WTC11 (cell line): ENCODE results near the gene RTF2. TPM values are rescaled to one million over a fixed set of nuclear protein-coding genes. Genes with fewer than 3 reads are reported as not detected.

ENCODE experiments used
- ATAC-seq: fragments of 200-7000 bp; cut with Tn5 transposase; 2 replicates; pipeline ENCODE4 v1.10.0; 2021; ENCODE audit warnings: mild to moderate bottlenecking, moderate library complexity
- CTCF ChIA-PET: fragments of 300-600 bp; sonication (Branson Sonifier 250); formaldehyde crosslinking; loops from one replicate; lab custom pipeline; 2021; ENCODE audit warnings: antibody characterized with exemption; lab: Charles Lee
- POLR2A ChIA-PET: fragments of 350-600 bp; sonication (Branson Sonifier 250); formaldehyde crosslinking; loops from one replicate; lab custom pipeline; 2021; ENCODE audit warnings: antibody characterized with exemption; lab: Charles Lee
- DNase-seq: peaks from one replicate; pipeline ENCODE4 v3.0.0; 2021; ENCODE audit warnings: low spot score
- H3K27ac Mint-ChIP-seq: 2 replicates; pipeline ENCODE4 v1.8.0; 2021; ENCODE audit warnings: mixed read lengths
- H3K27me3 Mint-ChIP-seq: 2 replicates; pipeline ENCODE4 v1.8.0; 2021; ENCODE audit warnings: low read depth, mild to moderate bottlenecking, moderate library complexity, mixed read lengths
- H3K36me3 Mint-ChIP-seq: 2 replicates; pipeline ENCODE4 v1.8.0; 2021; ENCODE audit warnings: mixed read lengths
- H3K4me1 Mint-ChIP-seq: 2 replicates; pipeline ENCODE4 v1.8.0; 2022; ENCODE audit warnings: mixed read lengths
- H3K4me3 Mint-ChIP-seq: 2 replicates; pipeline ENCODE4 v1.8.0; 2021; ENCODE audit warnings: mild to moderate bottlenecking, moderate library complexity, mixed read lengths
- H3K9me3 Mint-ChIP-seq: 2 replicates; pipeline ENCODE4 v1.8.0; 2021; ENCODE audit warnings: mixed read lengths
- ATF1 ChIP-seq: sonication (generic); formaldehyde crosslinking; IDR thresholded peaks from 2 replicates; pipeline ENCODE4 v1.8.1; 2023; ENCODE audit warnings: mild to moderate bottlenecking, moderate library complexity, missing genetic modification reagents
- ESRRA ChIP-seq: sonication (generic); formaldehyde crosslinking; IDR thresholded peaks from 2 replicates; pipeline ENCODE4 v1.8.1; 2022; ENCODE audit warnings: mild to moderate bottlenecking, missing genetic modification reagents, borderline replicate concordance
- FOXJ3 ChIP-seq: sonication (generic); formaldehyde crosslinking; IDR thresholded peaks from 2 replicates; pipeline ENCODE4 v1.9.0; 2021; ENCODE audit warnings: missing genetic modification reagents, mild to moderate bottlenecking, borderline replicate concordance
- FOXP4 ChIP-seq: sonication (generic); formaldehyde crosslinking; IDR thresholded peaks from 2 replicates; pipeline ENCODE4 v1.8.0; 2022; ENCODE audit warnings: mild to moderate bottlenecking, missing genetic modification reagents
- MLX ChIP-seq: sonication (generic); formaldehyde crosslinking; IDR thresholded peaks from 2 replicates; pipeline ENCODE4 v1.8.1; 2023; ENCODE audit warnings: mild to moderate bottlenecking, missing genetic modification reagents, moderate library complexity
- SMAD4 ChIP-seq: sonication (generic); formaldehyde crosslinking; IDR thresholded peaks from 2 replicates; pipeline ENCODE4 v1.8.0; 2022; ENCODE audit warnings: mild to moderate bottlenecking, missing genetic modification reagents
- USF1 ChIP-seq: sonication (generic); formaldehyde crosslinking; IDR thresholded peaks from 2 replicates; pipeline ENCODE4 v1.8.0; 2022; ENCODE audit warnings: mild to moderate bottlenecking, missing genetic modification reagents
- ZBTB43 ChIP-seq: sonication (generic); formaldehyde crosslinking; IDR thresholded peaks from 2 replicates; pipeline ENCODE4 v1.8.1; 2023; ENCODE audit warnings: mild to moderate bottlenecking, missing genetic modification reagents
- ZNF263 ChIP-seq: sonication (generic); formaldehyde crosslinking; IDR thresholded peaks from 2 replicates; pipeline ENCODE4 v1.8.1; 2022; ENCODE audit warnings: low read depth, mild to moderate bottlenecking, moderate library complexity, missing genetic modification reagents
- ZNF532 ChIP-seq: fragments of 250-450 bp; sonication (Bioruptor Pico); IDR thresholded peaks from 2 replicates; pipeline ENCODE4 v1.9.0; 2021; ENCODE audit warnings: mild to moderate bottlenecking, borderline replicate concordance
- total RNA-seq: library from RNA; stranded (reverse); gene quantifications from 3 replicates; pipeline ENCODE4 v1.2.3, GENCODE V29; 2021
- TF ChIP-seq, protein P1 (sequence below): fragments of 250-450 bp; sonication (Bioruptor Pico); IDR thresholded peaks from 2 replicates; pipeline ENCODE4 v2.1.2; 2022; ENCODE audit warnings: mild to moderate bottlenecking, moderate library complexity
- TF ChIP-seq, protein P2 (sequence below): fragments of 250-450 bp; sonication (Bioruptor Pico); IDR thresholded peaks from 2 replicates; pipeline ENCODE4 v1.8.0; 2021; ENCODE audit warnings: mild to moderate bottlenecking
- TF ChIP-seq, protein P3 (sequence below): sonication (generic); formaldehyde crosslinking; IDR thresholded peaks from 2 replicates; pipeline ENCODE4 v1.8.0; 2022; ENCODE audit warnings: mild to moderate bottlenecking, missing genetic modification reagents
- TF ChIP-seq, protein P4 (sequence below): sonication (generic); formaldehyde crosslinking; IDR thresholded peaks from 2 replicates; pipeline ENCODE4 v1.8.1; 2022; ENCODE audit warnings: low read depth, missing genetic modification reagents, borderline replicate concordance
- TF ChIP-seq, protein P5 (sequence below): fragments of 250-450 bp; sonication (Bioruptor Pico); IDR thresholded peaks from 2 replicates; pipeline ENCODE4 v1.9.0; 2021; ENCODE audit warnings: moderate library complexity, mild to moderate bottlenecking, inconsistent platforms, borderline replicate concordance

Gene RTF2
- total RNA-seq, 1 experiment from 2014 or later: 46.3 TPM

DNA sequence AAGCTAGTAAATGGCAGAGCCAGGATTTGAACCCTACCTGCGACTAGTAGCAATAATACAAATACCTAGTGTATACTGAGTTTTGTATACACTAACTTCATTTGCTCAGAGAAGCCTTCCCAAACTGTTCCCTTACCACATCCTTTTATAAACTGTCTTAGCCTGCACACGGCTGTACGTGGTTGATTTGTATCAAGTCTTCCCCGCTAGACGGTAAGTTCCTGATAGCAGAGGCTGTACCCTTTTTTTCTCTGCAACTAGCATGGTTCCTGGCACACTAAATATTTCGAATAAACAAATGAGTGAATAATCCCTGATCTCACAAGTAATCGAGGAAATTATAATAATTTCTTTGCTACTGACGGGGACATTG lies 636 bp downstream of the RTF2 start (continued):
- TF ChIP-seq ESRRA (CRISPR knock-in tag) (no peak), FOXJ3 (CRISPR knock-in tag) (no peak), SMAD4 (CRISPR knock-in tag) (no peak)
- TF ChIP-seq, protein P1, sequence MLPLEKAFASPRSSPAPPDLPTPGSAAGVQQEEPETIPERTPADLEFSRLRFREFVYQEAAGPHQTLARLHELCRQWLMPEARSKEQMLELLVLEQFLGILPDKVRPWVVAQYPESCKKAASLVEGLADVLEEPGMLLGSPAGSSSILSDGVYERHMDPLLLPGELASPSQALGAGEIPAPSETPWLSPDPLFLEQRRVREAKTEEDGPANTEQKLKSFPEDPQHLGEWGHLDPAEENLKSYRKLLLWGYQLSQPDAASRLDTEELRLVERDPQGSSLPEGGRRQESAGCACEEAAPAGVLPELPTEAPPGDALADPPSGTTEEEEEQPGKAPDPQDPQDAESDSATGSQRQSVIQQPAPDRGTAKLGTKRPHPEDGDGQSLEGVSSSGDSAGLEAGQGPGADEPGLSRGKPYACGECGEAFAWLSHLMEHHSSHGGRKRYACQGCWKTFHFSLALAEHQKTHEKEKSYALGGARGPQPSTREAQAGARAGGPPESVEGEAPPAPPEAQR (CRISPR knock-in tag): no peak
- TF ChIP-seq, all 79 proteins: peak for 0

DNA sequence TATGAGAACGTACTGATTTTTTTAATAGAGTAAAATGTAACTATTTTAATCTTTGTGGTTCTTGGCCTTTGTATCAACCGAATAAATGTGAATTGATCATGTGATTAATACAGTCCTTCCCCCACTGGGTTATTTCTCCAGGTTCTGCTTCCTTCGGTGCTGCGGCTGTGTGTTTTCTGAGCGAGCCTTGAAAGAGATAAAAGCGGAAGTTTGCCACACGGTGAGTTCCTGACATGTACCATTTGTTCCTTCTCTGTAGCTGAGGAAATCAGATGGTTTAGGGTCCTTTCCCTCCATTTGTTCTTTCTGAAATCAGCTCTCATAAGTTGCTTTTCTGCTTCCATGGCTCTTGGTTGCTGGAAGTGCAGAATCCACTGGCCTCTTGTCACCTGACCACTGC lies 15.5 kb downstream of the RTF2 start:
- H3K9me3 Mint-ChIP-seq: no peaks in the 10 kb centered on the region
- POLR2A ChIA-PET: no interaction called here
- CTCF ChIA-PET: no interaction called here
- peaks cover 44% of the 10 kb centered on the region for H3K36me3 Mint-ChIP-seq
- H3K4me3 Mint-ChIP-seq: no peak overlapping the region
- ATAC-seq: no peak
- H3K27ac Mint-ChIP-seq: no peak overlapping the region
- no peaks in the 10 kb centered on the region for H3K27me3 Mint-ChIP-seq
- TF ChIP-seq, protein P2, sequence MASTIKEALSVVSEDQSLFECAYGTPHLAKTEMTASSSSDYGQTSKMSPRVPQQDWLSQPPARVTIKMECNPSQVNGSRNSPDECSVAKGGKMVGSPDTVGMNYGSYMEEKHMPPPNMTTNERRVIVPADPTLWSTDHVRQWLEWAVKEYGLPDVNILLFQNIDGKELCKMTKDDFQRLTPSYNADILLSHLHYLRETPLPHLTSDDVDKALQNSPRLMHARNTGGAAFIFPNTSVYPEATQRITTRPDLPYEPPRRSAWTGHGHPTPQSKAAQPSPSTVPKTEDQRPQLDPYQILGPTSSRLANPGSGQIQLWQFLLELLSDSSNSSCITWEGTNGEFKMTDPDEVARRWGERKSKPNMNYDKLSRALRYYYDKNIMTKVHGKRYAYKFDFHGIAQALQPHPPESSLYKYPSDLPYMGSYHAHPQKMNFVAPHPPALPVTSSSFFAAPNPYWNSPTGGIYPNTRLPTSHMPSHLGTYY: no peak
- no peak for TF ChIP-seq MLX (CRISPR knock-in tag)
- TF ChIP-seq, protein P3, sequence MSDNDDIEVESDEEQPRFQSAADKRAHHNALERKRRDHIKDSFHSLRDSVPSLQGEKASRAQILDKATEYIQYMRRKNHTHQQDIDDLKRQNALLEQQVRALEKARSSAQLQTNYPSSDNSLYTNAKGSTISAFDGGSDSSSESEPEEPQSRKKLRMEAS (CRISPR knock-in tag): no peak
- no peak for TF ChIP-seq ATF1 (CRISPR knock-in tag)
- TF ChIP-seq FOXJ3 (CRISPR knock-in tag): no peak
- no peak for TF ChIP-seq ZNF532 (CRISPR knock-in tag)
- TF ChIP-seq, protein P4, sequence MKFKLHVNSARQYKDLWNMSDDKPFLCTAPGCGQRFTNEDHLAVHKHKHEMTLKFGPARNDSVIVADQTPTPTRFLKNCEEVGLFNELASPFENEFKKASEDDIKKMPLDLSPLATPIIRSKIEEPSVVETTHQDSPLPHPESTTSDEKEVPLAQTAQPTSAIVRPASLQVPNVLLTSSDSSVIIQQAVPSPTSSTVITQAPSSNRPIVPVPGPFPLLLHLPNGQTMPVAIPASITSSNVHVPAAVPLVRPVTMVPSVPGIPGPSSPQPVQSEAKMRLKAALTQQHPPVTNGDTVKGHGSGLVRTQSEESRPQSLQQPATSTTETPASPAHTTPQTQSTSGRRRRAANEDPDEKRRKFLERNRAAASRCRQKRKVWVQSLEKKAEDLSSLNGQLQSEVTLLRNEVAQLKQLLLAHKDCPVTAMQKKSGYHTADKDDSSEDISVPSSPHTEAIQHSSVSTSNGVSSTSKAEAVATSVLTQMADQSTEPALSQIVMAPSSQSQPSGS (CRISPR knock-in tag): no peak
- no peak for TF ChIP-seq USF1 (CRISPR knock-in tag)
- TF ChIP-seq, protein P5, sequence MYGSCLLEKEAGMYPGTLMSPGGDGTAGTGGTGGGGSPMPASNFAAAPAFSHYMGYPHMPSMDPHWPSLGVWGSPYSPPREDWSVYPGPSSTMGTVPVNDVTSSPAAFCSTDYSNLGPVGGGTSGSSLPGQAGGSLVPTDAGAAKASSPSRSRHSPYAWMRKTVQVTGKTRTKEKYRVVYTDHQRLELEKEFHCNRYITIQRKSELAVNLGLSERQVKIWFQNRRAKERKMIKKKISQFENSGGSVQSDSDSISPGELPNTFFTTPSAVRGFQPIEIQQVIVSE (CRISPR knock-in tag): no peak
- no peak for TF ChIP-seq ZBTB43 (CRISPR knock-in tag)
- TF ChIP-seq FOXP4 (CRISPR knock-in tag): no peak
- no peak for TF ChIP-seq ZNF263 (CRISPR knock-in tag)
- no peaks in the 10 kb centered on the region for H3K4me1 Mint-ChIP-seq
- no peak for DNase-seq
